K562 (cell line): Measurements from ENCODE around the gene UBN1.
A peak's percentile ranks its signal among the peaks of the same experiment; 100 is the strongest.

Experiments
- CHD2 ChIP-seq: IDR thresholded peaks from 2 replicates; pipeline ENCODE4 v1.6.1; 2011; ENCODE audit warnings: low read depth, low read length
- EP300 ChIP-seq: IDR thresholded peaks from 2 replicates; pipeline ENCODE4 v1.6.1; 2012; ENCODE audit warnings: low read length, improper control_type of control experiment
- GABPA ChIP-seq: fragments of 200-800 bp; sonication (Bioruptor generic); conservative IDR thresholded peaks from 2 replicates; pipeline ENCODE4 v1.6.1; 2016; ENCODE audit warnings: low read depth, missing genetic modification characterization, missing compliant biosample characterization
- KHSRP ChIP-seq: fragments of 450-650 bp; IDR thresholded peaks from 2 replicates; pipeline ENCODE4 v1.6.1; 2017
- POLR2A ChIP-seq: fragments of 450-650 bp; conservative IDR thresholded peaks from 2 replicates; pipeline ENCODE4 v1.6.1; 2016
- SMC3 ChIP-seq: conservative IDR thresholded peaks from 2 replicates; pipeline ENCODE4 v1.6.1; 2011; ENCODE audit warnings: low read depth, low read length, improper control_type of control experiment; ENCODE audit not compliant: insufficient read depth
- SP1 ChIP-seq: sonication (generic); formaldehyde crosslinking; IDR thresholded peaks from 2 replicates; pipeline ENCODE4 v1.8.1; 2022; ENCODE audit warnings: mild to moderate bottlenecking, missing genetic modification reagents
- SP2 ChIP-seq: IDR thresholded peaks from 2 replicates; pipeline ENCODE4 v1.6.1; 2011; ENCODE audit warnings: mild to moderate bottlenecking, low read depth, low read length, moderate library complexity; ENCODE audit not compliant: poor library complexity, severe bottlenecking; ENCODE audit errors: extremely low read depth
- TAF1 ChIP-seq: IDR thresholded peaks from 2 replicates; pipeline ENCODE4 v1.6.1; 2011; ENCODE audit warnings: mild to moderate bottlenecking, low read length, moderate library complexity; ENCODE audit not compliant: insufficient read depth, control insufficient read depth, severe bottlenecking; ENCODE audit errors: extremely low read depth
- ZNF764 ChIP-seq: fragments of 250-450 bp; sonication (Bioruptor Pico); IDR thresholded peaks from 2 replicates; pipeline ENCODE4 v1.4.0; 2020; ENCODE audit warnings: low read depth, mild to moderate bottlenecking, moderate library complexity
- TF ChIP-seq, protein P1 (sequence below), 3 experiments: IDR thresholded peaks in 2 of 3; conservative IDR thresholded peaks in 1 of 3; 2 replicates each; pipeline ENCODE4 v1.5.1; 2011 to 2012; ENCODE audit warnings: low read length in 3 of 3, mild to moderate bottlenecking in 3 of 3, control low read depth in 2 of 3, improper control_type of control experiment in 1 of 3, inconsistent platforms in 1 of 3, low read depth in 1 of 3, mixed read lengths in 1 of 3, moderate library complexity in 1 of 3; ENCODE audit not compliant: insufficient read depth in 2 of 3

DNA sequence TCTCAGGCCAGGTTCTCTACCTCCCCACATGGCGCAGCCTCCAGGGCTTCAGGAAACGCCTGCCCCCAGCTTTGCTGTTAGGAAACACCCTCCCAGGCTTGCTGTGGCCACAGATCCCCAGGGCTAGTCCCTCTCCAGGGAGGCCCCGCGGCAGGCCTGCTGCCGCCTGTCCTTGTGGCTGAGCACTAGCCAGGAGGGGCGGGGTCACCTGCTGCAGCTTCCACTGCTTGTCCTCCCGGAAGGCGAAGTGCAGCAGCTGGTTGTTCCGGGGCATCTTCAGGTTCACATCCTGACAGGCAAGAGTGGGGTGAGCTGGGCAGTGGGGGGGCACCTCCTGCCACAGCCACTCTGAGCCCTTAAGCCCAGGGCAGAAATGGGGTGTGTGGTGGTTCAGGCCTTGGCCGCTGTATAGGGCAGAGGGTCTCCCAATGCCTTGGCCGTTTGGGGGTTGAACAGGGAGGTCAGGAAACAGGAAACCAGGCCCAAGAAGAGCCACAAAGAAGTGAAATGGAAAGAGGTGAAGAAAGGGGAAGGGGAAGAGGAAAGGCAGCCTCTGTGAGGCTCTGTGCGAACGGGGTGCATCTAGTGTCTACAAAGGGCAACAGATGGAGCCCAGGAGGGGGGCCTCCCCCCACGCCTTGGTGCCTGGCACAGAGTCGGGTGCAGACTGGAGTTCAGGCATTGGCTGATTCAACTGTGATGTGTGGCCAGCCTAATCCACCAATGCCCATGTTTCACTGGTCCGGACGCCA is 46.8 kb upstream of the UBN1 start:
- TF ChIP-seq TAF1 (no peak), SP2 (no peak), CHD2 (no peak), SMC3 (no peak), EP300 (no peak), POLR2A (no peak), SP1 (CRISPR knock-in tag) (no peak), KHSRP (no peak), ZNF764 (no peak), GABPA (peak; percentile 75)
- TF ChIP-seq, protein P1, sequence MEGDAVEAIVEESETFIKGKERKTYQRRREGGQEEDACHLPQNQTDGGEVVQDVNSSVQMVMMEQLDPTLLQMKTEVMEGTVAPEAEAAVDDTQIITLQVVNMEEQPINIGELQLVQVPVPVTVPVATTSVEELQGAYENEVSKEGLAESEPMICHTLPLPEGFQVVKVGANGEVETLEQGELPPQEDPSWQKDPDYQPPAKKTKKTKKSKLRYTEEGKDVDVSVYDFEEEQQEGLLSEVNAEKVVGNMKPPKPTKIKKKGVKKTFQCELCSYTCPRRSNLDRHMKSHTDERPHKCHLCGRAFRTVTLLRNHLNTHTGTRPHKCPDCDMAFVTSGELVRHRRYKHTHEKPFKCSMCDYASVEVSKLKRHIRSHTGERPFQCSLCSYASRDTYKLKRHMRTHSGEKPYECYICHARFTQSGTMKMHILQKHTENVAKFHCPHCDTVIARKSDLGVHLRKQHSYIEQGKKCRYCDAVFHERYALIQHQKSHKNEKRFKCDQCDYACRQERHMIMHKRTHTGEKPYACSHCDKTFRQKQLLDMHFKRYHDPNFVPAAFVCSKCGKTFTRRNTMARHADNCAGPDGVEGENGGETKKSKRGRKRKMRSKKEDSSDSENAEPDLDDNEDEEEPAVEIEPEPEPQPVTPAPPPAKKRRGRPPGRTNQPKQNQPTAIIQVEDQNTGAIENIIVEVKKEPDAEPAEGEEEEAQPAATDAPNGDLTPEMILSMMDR (IDR thresholded peaks at IDR 0.05 in 2 of 3, conservative IDR thresholded peaks at IDR 0.05 in 1 of 3; ENCODE audit: insufficient read depth in 2 of 3, low read depth in 1 of 3, low read length in 3 of 3), result no peak
